ENCODE measurements around the gene ZBTB4.

The ZBTB4 gene

GRCh38 chr17:7419819-7420610, 59.4 kb downstream of the ZBTB4 start, which contains the start of gene SPEM1:
Gene SPEM1 (plus strand): TSS chr17:7420324. CDS start chr17:7420385, 61 bp downstream.
- no peak for DNase-seq (ENCODE audit: low spot score)

DNA sequence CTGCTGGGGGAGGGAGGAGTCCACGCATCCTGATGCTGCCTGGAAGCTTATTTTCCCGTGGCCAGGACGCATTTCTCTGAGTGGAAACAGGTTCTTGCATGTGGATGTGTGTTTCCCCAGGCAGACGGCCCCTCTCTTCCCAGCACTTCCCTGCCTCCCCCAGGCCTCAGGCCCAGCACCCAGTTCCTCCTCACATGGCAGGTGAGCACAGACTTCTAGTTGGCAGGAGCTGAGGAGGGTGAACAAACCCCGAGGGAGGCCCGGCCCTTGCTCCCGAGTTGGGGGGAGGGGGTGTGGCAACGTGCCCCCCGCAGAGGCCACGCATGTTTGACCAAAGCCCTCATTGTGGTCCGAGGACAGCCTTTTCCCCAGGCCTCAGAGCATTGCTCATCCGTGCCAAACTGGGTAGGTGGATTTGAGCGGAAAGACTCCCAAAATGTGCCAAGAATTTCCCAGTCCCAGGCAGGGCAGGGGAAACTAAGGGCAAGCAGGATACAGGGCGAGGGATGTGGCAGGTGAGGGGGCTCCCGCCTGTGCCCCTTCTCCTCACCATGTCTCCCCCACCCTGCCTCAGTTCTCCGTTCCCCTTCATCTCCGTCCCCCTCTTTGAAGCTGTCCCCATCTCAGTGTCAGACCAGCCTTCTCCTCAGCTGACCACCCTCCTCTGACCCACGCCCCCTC, 60.8 kb downstream of the ZBTB4 start:
- DNase-seq (ENCODE audit: low spot score), result no peak

DNA sequence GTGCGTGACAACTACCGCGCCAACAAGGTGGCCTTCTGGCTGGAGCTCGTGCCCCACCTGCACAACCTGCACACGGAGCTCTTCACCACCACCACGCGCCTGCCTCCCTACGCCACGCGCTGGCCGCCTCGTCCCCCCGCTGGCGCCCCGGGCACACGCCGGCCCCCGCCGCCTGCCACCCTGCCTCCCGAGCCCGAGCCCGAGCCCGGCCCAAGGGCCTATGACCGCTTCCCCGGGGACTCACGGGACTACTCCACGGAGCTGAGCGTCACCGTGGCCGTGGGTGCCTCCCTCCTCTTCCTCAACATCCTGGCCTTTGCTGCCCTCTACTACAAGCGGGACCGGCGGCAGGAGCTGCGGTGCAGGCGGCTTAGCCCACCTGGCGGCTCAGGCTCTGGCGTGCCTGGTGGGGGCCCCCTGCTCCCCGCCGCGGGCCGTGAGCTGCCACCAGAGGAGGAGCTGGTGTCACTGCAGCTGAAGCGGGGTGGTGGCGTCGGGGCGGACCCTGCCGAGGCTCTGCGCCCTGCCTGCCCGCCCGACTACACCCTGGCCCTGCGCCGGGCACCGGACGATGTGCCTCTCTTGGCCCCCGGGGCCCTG, 62.3 kb downstream of the ZBTB4 start:
- no peak for DNase-seq (ENCODE audit: low spot score)

DNA sequence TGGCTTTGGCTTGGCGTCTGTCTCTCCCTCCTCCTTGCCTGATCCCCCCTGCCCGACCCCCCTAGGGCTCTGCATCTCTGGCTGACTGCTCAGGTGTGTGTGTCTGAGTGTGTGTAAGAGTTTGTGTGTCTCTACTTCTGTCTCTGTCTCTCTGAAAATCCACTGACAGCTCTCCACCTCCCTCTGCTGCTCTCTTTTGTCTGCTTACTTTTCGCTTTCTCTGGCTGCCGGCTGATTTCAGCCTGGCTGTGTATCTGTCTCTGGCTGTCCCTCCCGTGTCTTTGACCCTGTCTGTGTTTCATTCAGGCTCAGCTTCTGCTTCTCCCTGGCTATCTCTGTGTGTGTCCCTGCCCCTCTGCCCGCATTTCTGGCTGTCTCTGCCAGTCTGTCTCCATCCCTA, 63.1 kb downstream of the ZBTB4 start:
- no peak for DNase-seq (ENCODE audit: low spot score)

DNA sequence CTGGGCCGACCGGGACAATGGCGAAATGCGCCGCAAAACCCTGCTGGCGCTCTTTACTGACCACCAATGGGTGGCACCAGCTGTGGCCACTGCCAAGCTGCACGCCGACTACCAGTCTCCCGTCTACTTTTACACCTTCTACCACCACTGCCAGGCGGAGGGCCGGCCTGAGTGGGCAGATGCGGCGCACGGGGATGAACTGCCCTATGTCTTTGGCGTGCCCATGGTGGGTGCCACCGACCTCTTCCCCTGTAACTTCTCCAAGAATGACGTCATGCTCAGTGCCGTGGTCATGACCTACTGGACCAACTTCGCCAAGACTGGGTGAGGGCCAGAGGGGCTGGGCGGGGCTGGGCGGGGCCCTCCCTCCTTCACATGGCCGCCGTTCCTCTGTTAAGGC, 63.6 kb downstream of the ZBTB4 start:
- no peak for DNase-seq (ENCODE audit: low spot score)

DNA sequence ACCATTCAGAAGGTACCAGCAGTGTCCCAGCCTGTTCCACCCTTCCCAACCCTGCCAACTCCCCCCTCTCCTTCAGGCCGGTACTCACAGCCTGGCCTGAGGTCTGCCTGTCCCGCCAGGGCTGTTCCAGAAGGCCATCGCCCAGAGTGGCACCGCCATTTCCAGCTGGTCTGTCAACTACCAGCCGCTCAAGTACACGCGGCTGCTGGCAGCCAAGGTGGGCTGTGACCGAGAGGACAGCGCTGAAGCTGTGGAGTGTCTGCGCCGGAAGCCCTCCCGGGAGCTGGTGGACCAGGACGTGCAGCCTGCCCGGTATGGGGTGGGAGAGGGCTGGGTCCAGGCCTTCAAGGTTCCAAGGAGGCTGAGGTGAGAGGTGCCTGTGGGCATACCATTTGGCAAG, 64.6 kb downstream of the ZBTB4 start:
- DNase-seq (ENCODE audit: low spot score), result no peak

DNA sequence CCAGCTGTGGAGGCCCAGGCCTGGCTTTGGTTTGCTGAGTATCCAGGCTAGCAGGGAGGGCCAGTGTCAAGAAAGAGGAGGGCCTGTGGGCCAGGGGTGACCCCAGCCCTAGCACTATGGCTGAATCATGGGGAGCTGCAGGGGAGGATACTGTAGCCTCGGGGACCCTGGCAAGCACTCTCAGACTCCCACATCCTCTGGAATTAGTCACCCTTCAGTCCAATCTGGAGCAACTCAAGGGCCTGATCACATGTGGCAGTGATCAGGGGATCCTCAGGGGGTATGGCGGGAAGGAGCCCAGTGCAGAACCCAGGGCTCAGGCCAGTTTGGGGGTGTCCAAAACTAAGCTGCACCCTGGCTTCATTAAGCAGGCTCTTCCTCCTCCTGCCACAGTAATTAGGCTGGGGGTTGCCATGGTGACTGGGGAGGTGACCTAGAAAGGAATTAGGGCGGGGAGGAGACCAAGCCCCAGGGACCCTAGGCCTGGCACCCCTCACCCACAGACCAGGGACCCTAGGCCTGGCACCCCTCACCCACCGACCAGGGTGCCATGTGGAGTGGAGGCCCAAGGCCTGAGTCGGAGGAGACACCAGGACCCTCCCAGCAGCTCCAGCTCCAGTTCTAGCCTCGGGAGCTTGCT, 66.0 kb downstream of the ZBTB4 start:
- DNase-seq (ENCODE audit: low spot score), result no peak

DNA sequence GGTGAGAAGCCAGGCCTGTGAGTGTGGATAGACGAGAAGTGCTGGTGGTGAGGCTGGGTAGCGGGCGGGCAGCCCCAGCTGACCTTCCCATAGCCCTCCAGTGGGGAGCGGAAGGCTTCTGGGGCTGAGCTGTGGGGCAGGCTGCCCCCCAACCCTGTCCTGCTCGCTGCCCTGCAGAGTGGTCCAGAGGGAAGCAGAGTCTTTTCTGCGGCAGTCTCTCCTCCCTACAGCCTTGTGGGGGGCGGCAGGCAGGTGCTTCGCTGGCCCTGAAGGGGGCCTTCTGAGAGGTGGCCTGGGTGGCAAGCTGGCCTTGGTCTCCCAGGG, 68.0 kb downstream of the ZBTB4 start:
- DNase-seq (ENCODE audit: low spot score), result no peak

GRCh38 chr17:7410634-7411426, 68.6 kb downstream of the ZBTB4 start:
- DNase-seq (ENCODE audit: low spot score), result no peak

GRCh38 chr17:7409716-7410115, 69.7 kb downstream of the ZBTB4 start:
- DNase-seq (ENCODE audit: low spot score), result no peak

Measured in COLO829 (cell line).